IMR-90 (cell line): Measurements from ENCODE around the gene JPH3. TPM values are rescaled to one million over a fixed set of nuclear protein-coding genes. Genes with fewer than 3 reads are reported as not detected.

ENCODE experiments used
- ATAC-seq: fragments of 200-7000 bp; cut with Tn5 transposase; 2 replicates; pipeline ENCODE4 v1.9.1; 2020; ENCODE audit warnings: low read depth, mild to moderate bottlenecking, moderate library complexity
- BruUV-seq: library from RNA; stranded (reverse); fragments of 400-500 nt; replicated peaks from 2 replicates; lab custom pipeline; 2021; lab: Mats Ljungman, UMichigan
- CTCF ChIA-PET: fragments of 300-600 bp; formaldehyde crosslinking; extraction: SDS; loops from one replicate; lab custom pipeline; 2021; ENCODE audit warnings: antibody characterized with exemption; lab: Yijun Ruan, JAX
- POLR2A ChIA-PET: fragments of 300-600 bp; sonication (Branson Sonifier 250); formaldehyde crosslinking; loops from one replicate; lab custom pipeline; 2022; ENCODE audit warnings: antibody characterized with exemption; ENCODE audit not compliant: unreplicated experiment; lab: Charles Lee
- DNase-seq: peaks from one replicate; pipeline ENCODE4 v3.0.0; 2013
- H2AFZ ChIP-seq: replicated peaks from 2 replicates; pipeline ENCODE3; 2013; ENCODE audit warnings: low read length, mild to moderate bottlenecking; ENCODE audit not compliant: poor library complexity
- H2AK5ac ChIP-seq: 2 replicates; pipeline ENCODE4 v1.6.1; 2013; ENCODE audit warnings: low read depth, low read length, inconsistent platforms
- H2AK9ac ChIP-seq: replicated peaks from 2 replicates; pipeline ENCODE3; 2013; ENCODE audit warnings: mild to moderate bottlenecking, low read depth, low read length, moderate library complexity; ENCODE audit not compliant: poor library complexity
- H2BK120ac ChIP-seq: 2 replicates; pipeline ENCODE4 v1.6.1; 2013; ENCODE audit warnings: low read depth, low read length, inconsistent platforms
- H2BK15ac ChIP-seq: 3 replicates; pipeline ENCODE4 v1.6.1; 2013; ENCODE audit warnings: low read depth, low read length, inconsistent platforms
- H2BK20ac ChIP-seq: 2 replicates; pipeline ENCODE4 v1.6.1; 2013; ENCODE audit warnings: low read depth, mild to moderate bottlenecking, inconsistent platforms, low read length, moderate library complexity
- H2BK5ac ChIP-seq: 2 replicates; pipeline ENCODE4 v1.6.1; 2013; ENCODE audit warnings: mild to moderate bottlenecking, low read depth, low read length, inconsistent platforms; ENCODE audit not compliant: poor library complexity, severe bottlenecking
- H3K14ac ChIP-seq: replicated peaks from 2 replicates; pipeline ENCODE4 v1.6.1; 2013; ENCODE audit warnings: low read depth, low read length, inconsistent platforms
- H3K18ac ChIP-seq: 2 replicates; pipeline ENCODE4 v1.6.1; 2013; ENCODE audit warnings: low read depth, low read length, control low read depth
- H3K23ac ChIP-seq: 2 replicates; pipeline ENCODE4 v1.6.1; 2013; ENCODE audit warnings: low read depth, low read length, inconsistent platforms
- H3K27ac ChIP-seq: 2 replicates; pipeline ENCODE4 v1.5.1; 2013; ENCODE audit warnings: mild to moderate bottlenecking, control low read depth, low read length; ENCODE audit not compliant: insufficient read depth
- H3K27me3 ChIP-seq: 2 replicates; pipeline ENCODE4 v1.6.1; 2013; ENCODE audit warnings: low read length; ENCODE audit not compliant: control insufficient read depth, insufficient read depth
- H3K36me3 ChIP-seq: 2 replicates; pipeline ENCODE4 v1.6.1; 2013; ENCODE audit warnings: low read length, mixed read lengths; ENCODE audit not compliant: control insufficient read depth, insufficient read depth
- H3K4ac ChIP-seq: 2 replicates; pipeline ENCODE4 v1.6.1; 2013; ENCODE audit warnings: low read depth, low read length, inconsistent platforms
- H3K4me1 ChIP-seq: 2 replicates; pipeline ENCODE4 v1.6.1; 2013; ENCODE audit warnings: low read length, mixed read lengths; ENCODE audit not compliant: control insufficient read depth, insufficient read depth
- H3K4me2 ChIP-seq: 2 replicates; pipeline ENCODE4 v1.6.1; 2013; ENCODE audit warnings: low read depth, mild to moderate bottlenecking, control low read depth, low read length, moderate library complexity
- H3K4me3 ChIP-seq: 2 replicates; pipeline ENCODE4 v1.5.1; 2013; ENCODE audit warnings: low read depth, mild to moderate bottlenecking, control low read depth, low read length, moderate library complexity; ENCODE audit not compliant: insufficient read depth
- H3K56ac ChIP-seq: 2 replicates; pipeline ENCODE4 v1.6.1; 2013; ENCODE audit warnings: low read length, inconsistent platforms; ENCODE audit not compliant: insufficient read depth; ENCODE audit errors: extremely low read depth
- H3K79me1 ChIP-seq, 2 experiments: 2 replicates each; pipeline ENCODE4 v1.6.1; 2013; ENCODE audit warnings: low read length in 2 of 2, inconsistent platforms in 1 of 2, low read depth in 1 of 2
- H3K9ac ChIP-seq: 2 replicates; pipeline ENCODE4 v1.6.1; 2013; ENCODE audit warnings: low read depth, low read length, control low read depth
- H3K9me1 ChIP-seq: 2 replicates; pipeline ENCODE4 v1.6.1; 2013; ENCODE audit warnings: low read length, inconsistent platforms; ENCODE audit not compliant: insufficient read depth
- H3K9me3 ChIP-seq: 2 replicates; pipeline ENCODE4 v1.6.1; 2013; ENCODE audit warnings: low read length; ENCODE audit not compliant: control insufficient read depth, insufficient read depth
- H4K20me1 ChIP-seq: 2 replicates; pipeline ENCODE4 v1.6.1; 2013; ENCODE audit warnings: low read length, inconsistent platforms; ENCODE audit not compliant: insufficient read depth
- H4K5ac ChIP-seq: 2 replicates; pipeline ENCODE4 v1.6.1; 2013; ENCODE audit warnings: mild to moderate bottlenecking, low read depth, low read length, control low read depth
- H4K8ac ChIP-seq, 2 experiments: 2 replicates each; pipeline ENCODE4 v1.6.1; 2013; ENCODE audit warnings: low read depth in 2 of 2, low read length in 2 of 2, control low read depth in 1 of 2, inconsistent platforms in 1 of 2
- H4K91ac ChIP-seq: 2 replicates; pipeline ENCODE4 v1.6.1; 2013; ENCODE audit warnings: low read depth, low read length, inconsistent platforms; ENCODE audit not compliant: insufficient read depth
- CHD1 ChIP-seq: IDR thresholded peaks from 2 replicates; pipeline ENCODE4 v1.6.1; 2012; ENCODE audit warnings: low read depth, low read length, improper control_type of control experiment
- FOS ChIP-seq: fragments of 150-350 bp; IDR thresholded peaks from 2 replicates; pipeline ENCODE4 v1.6.1; 2016; ENCODE audit warnings: low read depth, low read length
- POLR2A ChIP-seq: IDR thresholded peaks from 2 replicates; pipeline ENCODE4 v1.6.1; 2012; ENCODE audit warnings: mild to moderate bottlenecking, low read depth, low read length
- WGBS, 2 experiments: methylation state at CpG; one replicate each; pipeline versions ENCODE4 v1.1.5 to v1.1.7; 2013; ENCODE audit warnings: missing lambda C conversion rate in 2 of 2; ENCODE audit not compliant: insufficient read length in 1 of 2; ENCODE audit errors: extremely low coverage in 2 of 2; 5-methylcytosine and 5-hydroxymethylcytosine counted together
- dilution Hi-C: fragments of 300-500 bp; cut with HindIII; formaldehyde crosslinking; loops from one replicate; pipeline ENCODE4 v1.14.3; 2018; ENCODE audit warnings: low sequenced_read_pairs; ENCODE audit not compliant: unreplicated experiment
- in situ Hi-C: fragments of 300-500 bp; cut with MboI; formaldehyde crosslinking; loops from 3 replicates; pipeline ENCODE4 v1.14.3; 2019; ENCODE audit warnings: low sequenced_read_pairs, inconsistent platforms, mixed read lengths
- intact Hi-C: fragments of 100-400 bp; cut with micrococcal nuclease; formaldehyde crosslinking; loops from 2 replicates; pipeline ENCODE4 v1.10.0; 2022
- polyA plus RNA-seq, 3 experiments: library from polyadenylated mRNA; depleted of rRNA; stranded (reverse); fragments of >200 nt; gene quantifications; 2 replicates each; pipeline ENCODE4 v1.2.3, GENCODE V29; 2012; ENCODE audit warnings: low replicate concordance in 1 of 3
- total RNA-seq: library from RNA; depleted of rRNA; stranded (reverse); fragments of >200 nt; gene quantifications from 2 replicates; pipeline ENCODE4 v1.2.3, GENCODE V29; 2012
- TF ChIP-seq, protein P1 (sequence below): fragments of 150-350 bp; IDR thresholded peaks from 2 replicates; pipeline ENCODE4 v1.6.1; 2017; ENCODE audit warnings: mild to moderate bottlenecking, antibody characterized with exemption, low read length, low read depth
- TF ChIP-seq, protein P2 (sequence below): conservative IDR thresholded peaks from 2 replicates; pipeline ENCODE4 v1.5.1; 2012; ENCODE audit warnings: mild to moderate bottlenecking, low read depth, low read length, improper control_type of control experiment

The JPH3 gene
- total and polyA plus RNA-seq, 2 of the 4 experiments (the other 2 are of a cell fraction) = 0.03 TPM; not detected in 1

DNA sequence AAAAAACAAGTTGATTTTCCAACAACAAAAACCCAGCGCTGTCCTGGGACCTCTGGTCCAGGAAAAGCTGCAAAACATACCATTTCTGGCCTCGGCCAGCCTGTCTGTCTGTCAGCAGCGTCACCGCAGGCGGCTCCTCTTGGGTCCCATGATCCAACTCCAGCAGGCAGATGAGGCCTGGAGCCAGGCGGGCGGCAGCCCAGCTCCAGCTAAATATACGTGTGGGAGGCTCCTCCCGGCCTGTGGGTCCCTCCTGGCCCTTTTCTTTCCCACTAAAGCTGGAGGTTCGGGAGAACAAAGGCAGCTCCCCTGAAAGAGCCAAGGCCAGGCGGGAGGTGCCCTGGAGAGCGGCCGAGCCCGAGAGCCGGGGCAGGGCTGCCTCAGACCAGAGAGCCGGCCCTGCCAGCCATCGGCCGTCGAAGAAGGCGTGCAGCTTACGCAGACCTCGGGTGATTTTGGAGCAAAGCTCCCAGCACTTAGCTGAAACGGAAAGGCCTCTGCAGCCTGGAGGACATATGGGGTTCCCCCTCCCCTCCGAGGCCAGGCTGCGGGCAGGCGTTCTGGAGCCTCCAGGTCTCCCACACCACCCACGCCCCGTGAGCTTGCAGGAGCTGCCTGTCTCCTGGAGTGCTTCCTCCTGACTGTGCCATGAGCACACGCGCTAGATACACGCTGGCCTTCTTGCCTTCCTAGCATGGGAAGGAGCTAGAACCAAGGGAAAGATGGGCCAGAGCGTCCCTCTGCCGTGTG lies 19.9 kb upstream of the JPH3 start:
- intact Hi-C loops = loop anchor here (2.0 kb wide), 1 partner anchor 90 kb away; the partner anchor contains the start of gene ZCCHC14
- DNase-seq = peak; percentile 75
- H3K4me1 ChIP-seq = peaks cover 26% of the 10 kb centered on the region

More for the DNA sequence above, 19.9 kb upstream of the JPH3 start:
- dilution Hi-C loops (no loop called here), in situ Hi-C loops (no loop called here)
- peaks cover 5% of the 10 kb centered on the region; the same call in 1 of the 2 replicates for H3K27me3 ChIP-seq
- H2BK15ac ChIP-seq = peak overlapping the region; percentile 62; the same call in 1 of the 3 replicates
- no peaks in the 10 kb centered on the region for H4K20me1 ChIP-seq
- H3K27ac ChIP-seq = peak overlapping the region; percentile 94
- TF ChIP-seq POLR2A = no peak; the same call in 1 of the 2 replicates
- TF ChIP-seq, protein P1, sequence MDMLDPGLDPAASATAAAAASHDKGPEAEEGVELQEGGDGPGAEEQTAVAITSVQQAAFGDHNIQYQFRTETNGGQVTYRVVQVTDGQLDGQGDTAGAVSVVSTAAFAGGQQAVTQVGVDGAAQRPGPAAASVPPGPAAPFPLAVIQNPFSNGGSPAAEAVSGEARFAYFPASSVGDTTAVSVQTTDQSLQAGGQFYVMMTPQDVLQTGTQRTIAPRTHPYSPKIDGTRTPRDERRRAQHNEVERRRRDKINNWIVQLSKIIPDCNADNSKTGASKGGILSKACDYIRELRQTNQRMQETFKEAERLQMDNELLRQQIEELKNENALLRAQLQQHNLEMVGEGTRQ = peak; percentile 7; the same call in 1 of the 2 replicates
- TF ChIP-seq, protein P2, sequence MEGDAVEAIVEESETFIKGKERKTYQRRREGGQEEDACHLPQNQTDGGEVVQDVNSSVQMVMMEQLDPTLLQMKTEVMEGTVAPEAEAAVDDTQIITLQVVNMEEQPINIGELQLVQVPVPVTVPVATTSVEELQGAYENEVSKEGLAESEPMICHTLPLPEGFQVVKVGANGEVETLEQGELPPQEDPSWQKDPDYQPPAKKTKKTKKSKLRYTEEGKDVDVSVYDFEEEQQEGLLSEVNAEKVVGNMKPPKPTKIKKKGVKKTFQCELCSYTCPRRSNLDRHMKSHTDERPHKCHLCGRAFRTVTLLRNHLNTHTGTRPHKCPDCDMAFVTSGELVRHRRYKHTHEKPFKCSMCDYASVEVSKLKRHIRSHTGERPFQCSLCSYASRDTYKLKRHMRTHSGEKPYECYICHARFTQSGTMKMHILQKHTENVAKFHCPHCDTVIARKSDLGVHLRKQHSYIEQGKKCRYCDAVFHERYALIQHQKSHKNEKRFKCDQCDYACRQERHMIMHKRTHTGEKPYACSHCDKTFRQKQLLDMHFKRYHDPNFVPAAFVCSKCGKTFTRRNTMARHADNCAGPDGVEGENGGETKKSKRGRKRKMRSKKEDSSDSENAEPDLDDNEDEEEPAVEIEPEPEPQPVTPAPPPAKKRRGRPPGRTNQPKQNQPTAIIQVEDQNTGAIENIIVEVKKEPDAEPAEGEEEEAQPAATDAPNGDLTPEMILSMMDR = no peak
- no peak for TF ChIP-seq CHD1
- no peak for TF ChIP-seq FOS
- H3K9ac ChIP-seq = peak overlapping the region; percentile 65
- H3K79me1 ChIP-seq = 0 out of 4 replicates have a peak, but pooled peaks cover 0 to 5% of the 10 kb centered on the region in 2 experiments
- BruUV-seq = no TSS peak
- peak overlapping the region; percentile 46 to 84; a peak in 3 of 4 replicates for H4K8ac ChIP-seq
- H3K36me3 ChIP-seq = no peaks in the 10 kb centered on the region
- H3K4me3 ChIP-seq = no peak overlapping the region
- WGBS, 2 experiments = 35% methylated on average over 16 of the region's 33 CpGs; no CpG with 5 or more reads in 1 of the 2 experiments
- POLR2A ChIA-PET = no interaction called here
- peak overlapping the region; percentile 81 for H3K23ac ChIP-seq
- peak overlapping the region; percentile 71 for H2BK120ac ChIP-seq
- peak overlapping the region; percentile 98 for H2AK5ac ChIP-seq
- H2BK5ac ChIP-seq = peak overlapping the region; percentile 64
- H4K5ac ChIP-seq = peak overlapping the region; percentile 90
- H3K14ac ChIP-seq = peak overlapping the region; percentile 71
- H3K4me2 ChIP-seq = peak overlapping the region; percentile 55
- H2AK9ac ChIP-seq = peak overlapping the region; percentile 26
- peak overlapping the region; percentile 93 for H3K4ac ChIP-seq
- peak overlapping the region; percentile 66 for H2AFZ ChIP-seq
- H4K91ac ChIP-seq = peak overlapping the region; percentile 88
- peak overlapping the region; percentile 98 for H3K18ac ChIP-seq
- no peaks in the 10 kb centered on the region for H3K9me3 ChIP-seq
- H3K56ac ChIP-seq = peak overlapping the region; percentile 40
- H3K9me1 ChIP-seq = peaks cover 18% of the 10 kb centered on the region
- ATAC-seq = peak; percentile 63
- H2BK20ac ChIP-seq = peak overlapping the region; percentile 53
- CTCF ChIA-PET = interaction anchor here (1.5 to 2.0 kb wide), 3 partner anchors 11 to 187 kb away, joined by 6 to 11 read pairs (median 8); no protein-coding TSS in a partner anchor
